SK-MEL-5 (cell line): ENCODE measurements around the gene ZNF236. TPM values are rescaled to one million over a fixed set of nuclear protein-coding genes. Genes with fewer than 3 reads are reported as not detected.
"Not testable (repeated sequence)": the region's sequence is repeated elsewhere in the genome, so short reads cannot be mapped to it uniquely, and the experiment has no call there.

Experiments used
- DNase-seq: peaks from one replicate; pipeline ENCODE4 v3.0.0-alpha.2; 2016; ENCODE audit warnings: low read depth, low spot score
- in situ Hi-C: cut with HindIII; loops from 2 replicates; pipeline ENCODE4 v1.10.0; 2016; ENCODE audit warnings: low sequenced_read_pairs, high pct_unique_total_duplicates, low pct_unique_long_range_greater_than_20kb
- total RNA-seq: library from RNA; depleted of rRNA; stranded (reverse); fragments of >200 nt; shearing (Covaris generic); gene quantifications from 2 replicates; pipeline ENCODE4 v1.2.3, GENCODE V29; 2014

ZNF236 gene
- total RNA-seq, 1 experiment from 2014 or later, result 7.5 TPM

GRCh38 chr18:76984193-76985155, 162.1 kb downstream of the ZNF236 start:
- in situ Hi-C loops, result no loop called here
- DNase-seq, result no peak

- in situ Hi-C loops, result no loop called here
- DNase-seq, result no peak
These were observed 163.0 kb downstream of the ZNF236 start for GRCh38 chr18:76985156-76985950.

GRCh38 chr18:76985951-76986236, 163.5 kb downstream of the ZNF236 start:
- no peak for DNase-seq
- in situ Hi-C loops, result no loop called here

GRCh38 chr18:76986406-76986805, 164.0 kb downstream of the ZNF236 start:
- DNase-seq, result no peak
- in situ Hi-C loops, result no loop called here

GRCh38 chr18:76988031-76988826, 165.9 kb downstream of the ZNF236 start:
- DNase-seq, result no peak
- in situ Hi-C loops, result no loop called here

GRCh38 chr18:76988827-76989646, 166.7 kb downstream of the ZNF236 start:
- in situ Hi-C loops, result no loop called here
- no peak for DNase-seq

- no peak for DNase-seq
- in situ Hi-C loops, result no loop called here
These were observed 167.4 kb downstream of the ZNF236 start for GRCh38 chr18:76989647-76990190.

GRCh38 chr18:76990343-76991020, 168.1 kb downstream of the ZNF236 start:
- in situ Hi-C loops, DNase-seq: not testable (repeated sequence)

- in situ Hi-C loops, result no loop called here
- no peak for DNase-seq
These were observed 168.8 kb downstream of the ZNF236 start for GRCh38 chr18:76991021-76991688.

- DNase-seq, result no peak
- in situ Hi-C loops, result no loop called here
These were observed 170.1 kb downstream of the ZNF236 start for GRCh38 chr18:76992226-76993084.

- in situ Hi-C loops, result no loop called here
- no peak for DNase-seq
These were observed 170.7 kb downstream of the ZNF236 start for GRCh38 chr18:76993085-76993382.

- in situ Hi-C loops, result no loop called here
These were observed 171.2 kb downstream of the ZNF236 start for GRCh38 chr18:76993573-76993972.

GRCh38 chr18:76994086-76994654, 171.8 kb downstream of the ZNF236 start:
- in situ Hi-C loops, result no loop called here
- no peak for DNase-seq

More at GRCh38 chr18:76993573-76993972, 171.2 kb downstream of the ZNF236 start:
- DNase-seq, result no peak

GRCh38 chr18:76995896-76996295, 173.5 kb downstream of the ZNF236 start:
- no peak for DNase-seq

GRCh38 chr18:76996429-76996828, 174.1 kb downstream of the ZNF236 start:
- in situ Hi-C loops, result no loop called here
- no peak for DNase-seq

More at GRCh38 chr18:76995896-76996295, 173.5 kb downstream of the ZNF236 start:
- in situ Hi-C loops, result no loop called here
